Fibroblast of skin of abdomen (primary cell): ENCODE results near the gene KRTCAP3.

Source experiments
- DNase-seq: peaks from one replicate; pipeline ENCODE4 v3.0.0-alpha.2; 2013

The KRTCAP3 gene

DNA sequence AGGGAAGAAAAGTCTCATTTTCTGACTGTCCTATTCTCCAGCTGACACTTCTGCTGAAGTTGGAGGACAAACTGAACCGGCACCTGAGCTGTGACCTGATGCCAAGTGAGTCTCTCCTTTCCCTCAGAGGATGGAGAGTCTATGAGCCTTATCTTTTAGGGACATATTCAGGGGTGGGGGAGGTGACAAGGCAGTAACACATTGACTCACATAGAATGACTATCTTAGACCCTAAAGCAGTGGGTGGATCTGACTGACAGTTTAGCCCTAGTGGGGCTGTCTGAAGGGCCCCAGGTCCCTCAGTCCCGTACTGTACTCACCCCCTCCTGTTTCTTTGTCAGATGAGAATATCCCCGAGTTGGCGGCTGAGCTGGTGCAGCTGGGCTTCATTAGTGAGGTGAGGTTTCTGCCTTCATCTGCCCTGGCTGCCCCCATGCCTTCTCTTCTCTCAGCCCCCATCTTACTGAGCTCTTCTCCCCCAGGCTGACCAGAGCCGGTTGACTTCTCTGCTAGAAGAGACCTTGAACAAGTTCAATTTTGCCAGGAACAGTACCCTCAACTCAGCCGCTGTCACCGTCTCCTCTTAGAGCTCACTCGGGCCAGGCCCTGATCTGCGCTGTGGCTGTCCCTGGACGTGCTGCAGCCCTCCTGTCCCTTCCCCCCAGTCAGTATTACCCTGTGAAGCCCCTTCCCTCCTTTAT is 805 bp upstream of the KRTCAP3 start:
- DNase-seq, result no peak

DNA sequence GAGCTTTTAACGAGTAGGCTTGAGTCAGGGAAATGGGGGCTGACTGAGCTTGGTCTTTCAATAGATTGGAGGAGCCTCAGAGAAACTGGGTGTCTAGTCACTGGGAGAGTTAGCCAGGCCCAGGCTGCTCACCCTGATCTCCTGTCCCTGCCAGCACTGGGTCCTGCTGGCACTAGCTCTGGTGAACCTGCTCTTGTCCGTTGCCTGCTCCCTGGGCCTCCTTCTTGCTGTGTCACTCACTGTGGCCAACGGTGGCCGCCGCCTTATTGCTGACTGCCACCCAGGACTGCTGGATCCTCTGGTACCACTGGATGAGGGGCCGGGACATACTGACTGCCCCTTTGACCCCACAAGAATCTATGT is 720 bp downstream of the KRTCAP3 start:
- no peak for DNase-seq

DNA sequence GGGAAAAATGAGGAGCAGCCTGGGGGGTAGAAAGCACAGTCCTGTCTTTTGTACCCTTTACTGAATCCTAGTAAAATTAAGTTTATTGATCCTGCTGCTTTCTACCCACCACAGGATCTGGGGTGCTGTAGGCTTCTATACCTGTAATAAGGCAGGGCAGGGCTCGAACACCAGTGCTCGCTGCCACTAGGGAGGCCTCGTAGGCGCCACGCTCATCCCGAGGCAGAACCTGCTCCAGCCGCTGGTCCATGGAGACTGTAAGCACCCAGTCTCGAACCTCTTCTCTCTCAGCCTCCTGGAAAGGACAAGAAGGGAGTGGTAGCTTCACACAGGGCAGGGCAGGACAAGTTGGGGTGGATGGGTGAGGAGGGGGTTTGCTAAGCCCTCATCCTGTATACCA is 3.0 kb downstream of the KRTCAP3 start:
- DNase-seq, result no peak

DNA sequence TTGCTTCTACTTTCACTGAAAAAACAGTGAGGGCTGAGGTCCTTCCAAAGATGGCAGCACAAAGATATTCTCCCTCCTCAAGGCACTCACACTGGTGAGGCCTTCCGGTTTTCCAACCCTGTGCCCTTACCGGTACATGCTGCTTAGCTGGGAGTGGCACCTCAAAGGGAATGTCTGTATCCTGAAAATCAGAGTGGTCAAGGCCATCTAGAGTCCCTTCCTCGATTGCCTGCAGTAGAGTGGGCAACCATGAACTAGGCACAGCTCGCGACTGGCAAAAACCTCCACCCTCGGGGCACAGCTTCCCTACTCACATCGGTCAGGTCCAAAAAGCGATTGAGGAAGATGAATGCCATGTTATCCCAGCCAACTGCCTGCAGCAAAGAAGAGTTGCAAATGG is 3.4 kb downstream of the KRTCAP3 start:
- no peak for DNase-seq

DNA sequence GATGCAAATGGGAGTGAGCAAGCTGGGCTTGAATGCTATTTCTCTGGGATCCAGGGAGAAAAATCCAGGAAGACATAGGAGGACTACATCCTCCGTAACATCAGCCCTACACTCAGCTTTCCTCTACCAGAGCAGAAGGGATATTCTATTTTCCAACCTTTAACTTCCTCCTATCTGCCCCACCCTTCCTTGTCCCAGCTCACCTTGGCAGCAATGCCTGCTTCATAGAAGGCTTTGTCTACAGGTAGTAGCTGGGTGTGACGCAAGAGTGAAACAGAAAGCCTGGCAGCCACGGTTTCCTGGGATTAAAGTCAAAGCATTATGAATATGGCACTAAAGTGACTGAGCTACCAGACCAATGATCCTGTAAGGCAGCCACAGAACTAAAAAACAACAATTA is 3.9 kb downstream of the KRTCAP3 start:
- DNase-seq, result no peak

DNA sequence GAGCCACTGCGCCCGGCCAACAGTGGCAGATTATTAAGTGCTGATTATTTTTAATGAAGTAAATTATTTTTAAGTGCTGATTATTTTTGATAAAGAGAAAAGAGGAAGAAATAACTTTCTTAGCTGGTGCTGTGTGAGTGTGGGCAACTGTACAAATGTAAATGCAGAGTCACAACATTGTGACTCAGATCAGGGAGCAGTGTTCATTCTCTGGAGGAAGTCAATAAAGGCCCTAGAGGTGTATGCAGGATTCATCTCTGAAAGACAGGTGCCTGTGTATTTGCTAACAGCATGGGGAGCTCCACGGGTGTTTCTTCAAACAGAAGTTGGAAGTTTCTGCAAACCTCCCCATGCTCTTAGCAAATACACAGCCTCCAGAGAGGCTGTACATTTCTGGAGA is 6.2 kb downstream of the KRTCAP3 start:
- no peak for DNase-seq

DNA sequence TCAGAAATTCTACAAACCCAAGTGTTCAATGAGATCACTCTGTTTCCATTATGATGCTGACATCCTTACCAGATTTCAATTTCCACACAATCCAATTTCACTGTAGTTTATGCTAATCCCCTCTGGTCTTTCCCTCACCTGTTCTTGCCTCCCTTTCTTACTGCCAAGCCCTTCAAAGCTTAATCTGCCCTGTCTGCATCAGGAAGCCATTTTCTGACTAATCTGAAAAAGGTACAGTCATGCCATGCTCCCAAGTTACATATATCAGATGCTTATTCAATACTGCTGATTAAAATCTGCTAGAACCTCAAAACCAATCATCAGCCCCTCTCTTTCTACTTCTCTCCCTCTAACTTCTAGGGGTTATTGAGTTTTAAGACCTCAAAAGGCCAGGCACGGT is 8.9 kb downstream of the KRTCAP3 start:
- no peak for DNase-seq

DNA sequence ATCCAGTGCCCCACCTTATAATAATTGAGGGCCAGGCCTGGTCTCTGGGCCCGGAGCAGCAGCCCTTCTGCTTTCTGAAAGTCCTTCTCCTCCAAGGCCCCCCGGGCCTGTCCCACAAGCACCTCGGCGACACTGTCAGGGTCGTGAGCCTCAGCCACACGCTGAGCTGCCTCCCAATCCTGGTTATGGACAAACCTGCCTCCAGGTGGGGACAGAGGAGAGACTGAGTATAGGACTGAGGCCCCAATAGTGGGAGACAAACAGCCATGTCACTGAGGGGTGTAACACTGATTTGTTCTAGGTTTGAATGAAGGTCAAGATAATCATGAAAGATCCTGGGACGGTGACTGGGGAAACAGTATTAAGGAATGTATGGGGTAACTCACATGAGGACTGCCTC is 11.8 kb downstream of the KRTCAP3 start:
- DNase-seq, result no peak

DNA sequence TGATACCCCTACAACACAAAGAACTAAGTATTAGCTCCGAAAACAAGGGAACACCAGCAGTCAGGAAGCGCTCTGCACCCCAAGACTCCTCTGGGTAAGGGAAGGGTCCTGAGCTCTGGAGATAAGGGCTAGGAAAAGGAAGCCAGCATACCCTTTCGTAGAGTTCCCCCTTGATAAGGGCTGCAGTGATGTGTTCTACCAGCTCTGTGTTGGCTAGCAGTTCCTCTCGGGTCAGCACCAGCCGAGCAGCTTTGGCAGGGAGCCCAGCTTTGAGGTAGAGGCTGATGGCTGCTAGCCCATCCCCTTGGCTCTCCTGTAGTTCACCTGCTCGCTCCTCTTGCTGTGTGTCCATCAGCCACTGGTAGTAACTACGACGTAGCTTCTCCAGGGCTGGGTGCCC is 18.9 kb downstream of the KRTCAP3 start:
- no peak for DNase-seq

DNA sequence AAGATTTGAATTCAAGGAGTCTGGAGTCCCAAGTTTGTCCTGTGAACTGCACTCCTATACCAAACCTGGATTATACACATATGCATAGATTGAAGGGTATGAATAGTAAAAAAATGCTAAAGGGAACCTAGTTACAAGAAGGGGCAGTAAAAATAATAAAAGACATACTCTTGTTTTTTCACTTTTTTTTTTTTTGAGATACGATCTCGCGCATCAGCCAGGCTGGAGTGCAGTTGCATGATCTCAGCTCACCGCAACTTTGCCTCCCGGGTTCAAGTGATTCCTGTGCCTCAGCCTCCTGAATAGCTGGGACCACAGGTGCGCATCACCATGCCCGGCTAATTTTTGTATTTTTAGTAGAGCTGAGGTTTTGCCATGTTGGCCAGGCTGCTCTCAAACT is 22.3 kb downstream of the KRTCAP3 start:
- DNase-seq, result no peak

DNA sequence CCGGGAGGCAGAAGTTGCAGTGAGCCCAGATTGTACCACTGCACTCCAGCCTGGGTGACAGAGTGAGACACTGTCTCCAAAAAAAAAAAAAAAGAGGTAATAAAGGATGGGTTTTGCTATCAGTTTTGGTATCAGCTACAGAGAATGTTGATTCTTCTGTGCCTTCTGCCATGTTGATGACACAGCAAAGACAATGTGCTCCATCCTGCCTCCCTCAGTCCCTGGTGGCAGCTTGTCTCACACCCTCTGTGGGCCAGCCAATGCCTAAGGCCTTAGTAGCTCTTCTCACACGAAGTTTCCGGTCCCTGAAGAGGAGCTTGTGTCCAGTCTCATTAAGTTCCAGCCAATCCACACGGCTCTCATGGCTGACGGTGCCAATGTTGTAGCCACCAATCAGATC is 29.8 kb downstream of the KRTCAP3 start:
- DNase-seq, result no peak

DNA sequence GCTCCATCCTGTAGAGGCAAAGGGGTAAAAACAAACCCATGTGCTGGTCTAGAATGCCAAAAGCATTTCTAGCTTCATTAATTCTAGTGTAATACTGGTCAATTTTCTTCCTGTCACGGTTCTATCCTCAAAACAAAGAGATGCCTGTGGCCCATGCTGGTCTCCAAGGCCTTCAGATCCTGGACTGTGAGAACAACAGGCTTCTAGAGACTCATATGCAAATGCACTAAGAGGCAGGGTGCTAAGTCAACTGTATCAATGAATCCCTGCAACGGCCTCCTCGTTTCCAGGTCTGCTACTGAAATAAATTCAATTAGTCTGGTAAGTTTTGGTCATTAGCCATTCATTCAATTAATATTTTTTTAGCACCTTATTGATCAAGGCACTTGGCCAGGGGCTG is 43.3 kb downstream of the KRTCAP3 start:
- DNase-seq, result no peak

DNA sequence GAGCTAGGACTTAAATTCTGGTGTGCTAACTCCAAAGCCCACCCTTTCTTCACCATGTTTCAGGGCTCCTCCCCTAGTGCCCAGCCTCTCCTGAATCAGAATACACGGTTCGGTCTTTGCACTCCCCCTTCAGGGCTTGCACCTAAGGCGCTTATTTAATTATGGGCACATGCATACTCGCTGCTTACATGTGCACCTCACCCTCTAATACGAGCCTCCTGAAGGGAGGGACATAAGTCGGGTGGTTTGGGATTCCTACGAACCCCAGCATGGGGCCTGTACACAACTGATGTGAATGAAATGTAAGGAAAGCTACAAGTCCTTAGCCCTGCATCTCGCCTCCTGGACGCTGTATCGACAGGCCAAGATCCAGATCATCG is 46.9 kb downstream of the KRTCAP3 start:
- DNase-seq, result peak; percentile 22

DNA sequence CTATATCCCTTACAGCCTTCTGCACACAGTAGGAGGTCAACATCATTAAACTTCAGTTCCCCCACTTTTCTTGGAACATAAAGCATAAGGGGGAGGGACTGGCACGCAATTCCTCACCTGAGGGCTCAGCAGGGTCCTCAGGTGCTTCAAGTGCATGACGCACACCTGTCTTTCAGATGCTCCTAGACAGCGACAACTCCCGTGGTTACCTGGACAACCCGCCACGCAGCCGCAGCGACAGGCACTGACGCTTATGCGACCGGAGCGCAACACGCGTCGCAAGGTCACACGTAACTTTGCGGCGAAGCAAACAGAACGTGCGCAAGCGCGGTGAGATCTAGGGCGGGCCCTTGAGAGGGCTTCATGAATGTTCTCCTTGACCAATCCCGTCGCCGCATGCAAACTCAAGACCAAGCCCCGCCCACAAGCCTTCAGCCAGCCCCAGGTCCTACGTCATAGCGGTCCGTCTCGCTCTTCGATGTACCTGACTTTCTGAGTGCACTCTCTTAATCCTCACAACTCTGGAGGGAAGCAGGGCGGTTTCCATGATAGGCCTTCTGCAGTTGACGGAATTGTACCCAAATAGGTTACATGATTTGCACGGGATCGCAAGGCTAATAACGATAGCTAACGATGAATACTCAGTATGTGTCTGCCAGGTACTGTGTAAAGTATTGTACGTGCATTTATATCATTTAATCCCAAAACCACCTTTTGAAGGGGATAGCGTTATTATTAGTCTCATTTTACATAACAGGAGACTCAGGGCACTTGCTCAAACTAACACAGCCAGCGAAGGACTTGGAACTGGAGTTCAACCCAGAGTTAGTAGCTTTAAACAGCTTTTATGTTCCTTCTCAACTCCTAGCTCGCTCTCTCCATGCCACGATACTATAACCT is 47.6 kb downstream of the KRTCAP3 start, which contains the start of gene IFT172:
TSS of gene IFT172 (minus strand) at position 246 of the 900 bp plus-strand sequence. CDS start at position 156, 90 bp downstream.
- peak; percentile 97 for DNase-seq

DNA sequence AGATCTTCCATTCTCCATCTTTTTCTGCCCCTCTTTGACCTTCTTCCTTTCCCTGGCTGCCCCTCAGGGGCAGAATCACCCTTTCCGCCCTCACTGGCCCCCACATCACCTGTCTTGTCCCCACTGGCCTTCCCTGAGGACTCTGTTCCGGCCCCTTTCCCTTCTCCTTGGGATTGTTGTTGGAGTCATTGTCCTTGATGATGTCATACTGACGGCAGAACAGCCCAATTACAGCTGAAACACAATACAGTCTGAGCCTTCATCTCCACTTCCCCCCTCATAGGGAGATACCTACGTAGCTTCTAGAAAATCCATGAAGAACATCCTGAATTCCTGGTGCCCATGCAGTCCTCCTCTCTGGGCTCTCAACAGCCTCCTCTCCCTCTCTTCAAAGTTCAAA is 50.4 kb downstream of the KRTCAP3 start:
- no peak for DNase-seq

DNA sequence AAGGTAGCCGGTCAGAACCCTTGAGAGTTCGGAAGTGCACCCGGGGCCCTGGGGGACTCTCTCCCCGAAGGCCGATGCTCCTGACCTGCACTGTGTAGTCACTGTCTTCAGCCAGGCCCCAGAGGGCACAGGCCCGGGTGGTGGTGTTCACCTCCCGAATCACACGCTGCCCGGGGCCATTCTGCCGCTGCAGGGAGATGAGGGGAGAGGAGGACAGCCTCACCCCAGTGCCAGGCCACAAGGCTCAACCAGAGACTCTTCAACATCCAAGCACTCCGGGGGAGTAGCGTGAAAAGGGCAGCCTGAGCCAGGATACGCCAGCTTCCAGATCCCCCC is 51.7 kb downstream of the KRTCAP3 start:
- no peak for DNase-seq
